Measurements from ENCODE around the gene LEP. TPM values are rescaled to one million over a fixed set of nuclear protein-coding genes. Genes with fewer than 3 reads are reported as not detected.
A peak's percentile ranks its signal among the peaks of the same experiment; 100 is the strongest.

Gene LEP
- total and polyA plus RNA-seq, 9 of the 15 experiments (the other 6 are each of a cell fraction or from before 2014, with no cell fraction given), result not detected

- no peak for TF ChIP-seq SRF (CRISPR knock-in tag; IDR thresholded peaks at IDR 0.05)
- TF ChIP-seq CBX2 (IDR thresholded peaks at IDR 0.05; ENCODE audit: insufficient read depth, low read length, poor library complexity, severe bottlenecking), result no peak
- TF ChIP-seq, protein P1, sequence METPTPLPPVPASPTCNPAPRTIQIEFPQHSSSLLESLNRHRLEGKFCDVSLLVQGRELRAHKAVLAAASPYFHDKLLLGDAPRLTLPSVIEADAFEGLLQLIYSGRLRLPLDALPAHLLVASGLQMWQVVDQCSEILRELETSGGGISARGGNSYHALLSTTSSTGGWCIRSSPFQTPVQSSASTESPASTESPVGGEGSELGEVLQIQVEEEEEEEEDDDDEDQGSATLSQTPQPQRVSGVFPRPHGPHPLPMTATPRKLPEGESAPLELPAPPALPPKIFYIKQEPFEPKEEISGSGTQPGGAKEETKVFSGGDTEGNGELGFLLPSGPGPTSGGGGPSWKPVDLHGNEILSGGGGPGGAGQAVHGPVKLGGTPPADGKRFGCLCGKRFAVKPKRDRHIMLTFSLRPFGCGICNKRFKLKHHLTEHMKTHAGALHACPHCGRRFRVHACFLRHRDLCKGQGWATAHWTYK (CRISPR knock-in tag; IDR thresholded peaks at IDR 0.05), result no peak
These were observed 34.9 kb upstream of the LEP start (continued) for GRCh38 chr7:128206017-128206746.

DNA sequence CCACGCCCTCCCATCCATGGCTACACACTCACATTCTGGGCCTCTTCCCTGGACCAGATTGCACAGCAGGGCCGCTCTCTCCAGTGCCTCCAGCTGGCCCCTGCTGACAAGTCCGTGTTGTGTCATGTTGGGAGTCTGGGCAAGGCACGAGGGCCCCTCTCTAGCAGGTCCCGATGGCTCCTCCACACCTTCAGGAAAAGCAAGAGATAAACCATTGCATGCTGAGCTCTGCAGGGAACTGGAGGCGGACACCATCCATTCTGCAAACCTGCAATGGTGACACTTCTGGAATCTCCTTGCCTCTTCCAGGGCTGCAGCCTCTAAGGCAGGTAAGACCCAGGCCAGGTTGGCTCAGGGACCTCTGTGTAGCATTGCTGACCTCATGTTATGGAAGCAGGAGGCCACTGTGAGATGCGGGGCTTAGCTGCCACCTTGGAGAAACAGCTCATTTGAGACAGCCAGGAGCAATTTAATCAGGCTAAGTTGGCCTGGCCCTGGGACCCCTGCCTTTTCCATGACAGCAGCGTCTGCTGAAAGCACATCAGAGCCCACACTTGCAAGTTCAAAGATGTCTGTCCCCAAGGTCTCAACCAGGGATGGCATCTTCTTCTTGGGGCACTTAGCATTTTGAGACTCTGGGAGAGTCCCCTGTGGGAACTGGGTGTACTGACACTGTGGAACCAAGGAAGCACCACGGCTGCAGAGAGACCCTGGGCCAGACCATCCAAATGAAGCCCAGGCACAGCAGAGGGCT is 34.2 kb upstream of the LEP start:
- Histone ChIP-seq H4K20me1 (replicated peaks; ENCODE audit: control insufficient read depth, insufficient read depth, low read length) (peaks cover 13% of the 10 kb centered on the region; the same call in 1 of the 2 replicates), H3K79me2 (ENCODE audit: control insufficient read depth, insufficient read depth, low read length) (no peaks in the 10 kb centered on the region), H3K9me1 (ENCODE audit: control insufficient read depth, insufficient read depth, low read length) (no peaks in the 10 kb centered on the region), H3K4me1 (replicated peaks in 1 of 2; ENCODE audit: control insufficient read depth in 2 of 2, insufficient read depth in 2 of 2, low read length in 2 of 2) (peaks cover 13 to 31% of the 10 kb centered on the region in 2 experiments; a peak in 4 of 5 replicates), H3K27me3 (ENCODE audit: control insufficient read depth in 2 of 2, insufficient read depth in 2 of 2, low read length in 2 of 2) (peaks cover 23 to 65% of the 10 kb centered on the region in 2 experiments; a peak in 4 of 5 replicates), H3K4me3 (no peak overlapping the region), H2AFZ (ENCODE audit: low read depth, low read length) (no peak overlapping the region), H3K4me2 (ENCODE audit: insufficient read depth, low read length) (no peak overlapping the region), H3K27ac (ENCODE audit: extremely low read depth, low read depth, low read length) (no peak overlapping the region), H3K9ac (ENCODE audit: insufficient read depth in 1 of 2, low read depth in 2 of 2, low read length in 2 of 2) (no peak overlapping the region), H3K36me3 (ENCODE audit: control insufficient read depth, insufficient read depth, low read length) (no peaks in the 10 kb centered on the region), H3K9me3 (replicated peaks; ENCODE audit: control insufficient read depth, insufficient read depth, low read depth, low read length) (no peaks in the 10 kb centered on the region; the same call in 1 of the 2 replicates)
- ChIA-PET CTCF (ENCODE audit: low intra/inter-chr PET ratio) (no interaction called here), POLR2A (interaction anchor here (0.6 to 0.9 kb wide), 2 partner anchors 12 to 31 kb away, joined by 3 to 4 read pairs; no protein-coding TSS in a partner anchor)
- BruUV-seq (replicated peaks), result no TSS peak
- ATAC-seq (no peak), FAIRE-seq (no peak), DNase-seq (ENCODE audit: extremely low read depth in 1 of 4, low spot score in 3 of 4) (no peak)
- WGBS (ENCODE audit: insufficient coverage, low coverage, missing lambda C conversion rate), result 4% methylated on average over 9 of the region's 9 CpGs
- intact Hi-C loops (cut with micrococcal nuclease) (loop anchor here (5.0 to 10.0 kb wide), 4 partner anchors 252 to 1402 kb away; no protein-coding TSS in a partner anchor), in situ Hi-C loops (cut with MboI) (loop anchor here (5.0 kb wide), 1 partner anchor 495 kb away; no protein-coding TSS in a partner anchor)
- TF ChIP-seq CTBP1 (IDR thresholded peaks at IDR 0.05; ENCODE audit: borderline replicate concordance) (peak; percentile 11; the same call in 1 of the 2 replicates), EP300 (IDR thresholded peaks at IDR 0.05; ENCODE audit: low read length) (no peak)
